Measurements from ENCODE around the gene AGBL4. TPM values are rescaled to one million over a fixed set of nuclear protein-coding genes. Genes with fewer than 3 reads are reported as not detected.

AGBL4 gene
- total RNA-seq, 1 donor from 2014 or later = 3.1 TPM

- no peak for DNase-seq (ENCODE audit: low spot score)
These were observed 1426.1 kb downstream of the AGBL4 start for GRCh38 chr1:48597663-48598062.

- peak; percentile 61 for DNase-seq (ENCODE audit: low spot score)
These were observed 1427.7 kb downstream of the AGBL4 start for GRCh38 chr1:48596046-48596445.

- DNase-seq (ENCODE audit: low spot score) = no peak
These were observed 1428.1 kb downstream of the AGBL4 start for GRCh38 chr1:48595613-48596012.

- DNase-seq (ENCODE audit: low spot score) = no peak
These were observed 1431.4 kb downstream of the AGBL4 start for GRCh38 chr1:48592330-48592729.

- DNase-seq (ENCODE audit: low spot score) = peak; percentile 55
These were observed 1432.6 kb downstream of the AGBL4 start for GRCh38 chr1:48591181-48591580.

- DNase-seq (ENCODE audit: low spot score) = no peak
These were observed 1435.7 kb downstream of the AGBL4 start for GRCh38 chr1:48588061-48588460.

GRCh38 chr1:48582408-48582807, 1441.3 kb downstream of the AGBL4 start:
- DNase-seq (ENCODE audit: low spot score) = no peak

- peak; percentile 74 for DNase-seq (ENCODE audit: low spot score)
These were observed 1442.5 kb downstream of the AGBL4 start for GRCh38 chr1:48581270-48581669.

- DNase-seq (ENCODE audit: low spot score) = no peak
These were observed 1447.2 kb downstream of the AGBL4 start for GRCh38 chr1:48576565-48576964.

GRCh38 chr1:48572646-48573258, 1451.0 kb downstream of the AGBL4 start:
- DNase-seq (ENCODE audit: low spot score) = peak; percentile 82

- no peak for DNase-seq (ENCODE audit: low spot score)
These were observed 1451.6 kb downstream of the AGBL4 start for GRCh38 chr1:48572134-48572533.

GRCh38 chr1:48571303-48571987, 1452.3 kb downstream of the AGBL4 start:
- no peak for DNase-seq (ENCODE audit: low spot score)

- peak; percentile 71 for DNase-seq (ENCODE audit: low spot score)
These were observed 1453.2 kb downstream of the AGBL4 start for GRCh38 chr1:48570568-48570967.

- DNase-seq (ENCODE audit: low spot score) = no peak
These were observed 1455.3 kb downstream of the AGBL4 start for GRCh38 chr1:48568501-48568900.

GRCh38 chr1:48566492-48566891, 1457.3 kb downstream of the AGBL4 start:
- no peak for DNase-seq (ENCODE audit: low spot score)

- DNase-seq (ENCODE audit: low spot score) = no peak
These were observed 1460.7 kb downstream of the AGBL4 start for GRCh38 chr1:48563021-48563420.

- DNase-seq (ENCODE audit: low spot score) = no peak
These were observed 1462.3 kb downstream of the AGBL4 start for GRCh38 chr1:48561444-48561843.

- DNase-seq (ENCODE audit: low spot score) = no peak
These were observed 1463.2 kb downstream of the AGBL4 start for GRCh38 chr1:48560577-48560976.

- no peak for DNase-seq (ENCODE audit: low spot score)
These were observed 1463.6 kb downstream of the AGBL4 start for GRCh38 chr1:48560116-48560515.

- no peak for DNase-seq (ENCODE audit: low spot score)
These were observed 1465.4 kb downstream of the AGBL4 start for GRCh38 chr1:48558366-48558765.

GRCh38 chr1:48556186-48556850, 1467.4 kb downstream of the AGBL4 start:
- no peak for DNase-seq (ENCODE audit: low spot score)

GRCh38 chr1:48555271-48555670, 1468.5 kb downstream of the AGBL4 start:
- peak; percentile 20 for DNase-seq (ENCODE audit: low spot score)
